ELR (cell line): ENCODE results near the gene GFRA1.

Experiments used
- DNase-seq: peaks from one replicate; pipeline ENCODE4 v3.0.0-alpha.2; 2015; ENCODE audit warnings: low read depth

GFRA1 gene

DNA sequence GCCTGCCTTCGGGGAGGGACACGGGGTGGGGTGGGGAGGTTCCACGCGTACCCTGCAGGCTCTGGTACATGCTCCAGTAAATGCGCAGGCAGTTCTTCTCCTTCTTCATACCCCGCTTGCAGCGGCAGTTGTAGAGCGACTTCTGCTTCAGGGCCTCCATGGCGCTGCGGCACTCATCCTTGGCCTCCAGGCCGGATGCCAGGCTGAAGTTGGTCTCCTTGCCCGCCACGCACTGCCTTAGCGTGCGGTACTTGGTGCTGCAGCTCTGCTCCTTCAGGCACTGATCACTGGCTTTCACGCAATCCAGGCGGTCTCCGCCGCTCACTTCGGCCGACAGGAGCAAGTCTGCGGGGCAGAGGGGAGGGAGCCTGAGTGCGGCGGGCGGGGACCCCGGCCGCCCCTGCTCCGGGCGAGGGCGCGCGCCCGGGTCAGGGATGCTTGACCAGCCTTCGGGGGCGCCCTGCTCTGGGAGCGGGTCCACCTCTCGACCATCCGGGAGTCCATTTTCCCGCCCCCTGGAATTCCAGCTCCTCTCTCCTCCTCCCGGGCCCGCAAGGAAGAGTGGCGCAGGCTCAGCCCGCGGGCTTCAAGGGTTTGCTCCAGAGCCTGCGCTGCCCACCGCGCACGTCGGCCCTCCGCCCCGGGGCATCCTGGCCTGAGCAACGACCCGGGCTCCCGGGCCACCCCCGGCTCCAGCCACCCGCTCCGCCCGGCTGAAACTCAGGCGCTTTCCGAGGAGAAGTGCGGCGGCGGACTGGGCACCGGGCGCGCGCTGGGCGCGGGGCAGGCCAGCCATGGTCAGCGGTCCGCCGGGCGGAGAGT is 2.0 kb downstream of the GFRA1 start:
- peak; percentile 1 for DNase-seq

DNA sequence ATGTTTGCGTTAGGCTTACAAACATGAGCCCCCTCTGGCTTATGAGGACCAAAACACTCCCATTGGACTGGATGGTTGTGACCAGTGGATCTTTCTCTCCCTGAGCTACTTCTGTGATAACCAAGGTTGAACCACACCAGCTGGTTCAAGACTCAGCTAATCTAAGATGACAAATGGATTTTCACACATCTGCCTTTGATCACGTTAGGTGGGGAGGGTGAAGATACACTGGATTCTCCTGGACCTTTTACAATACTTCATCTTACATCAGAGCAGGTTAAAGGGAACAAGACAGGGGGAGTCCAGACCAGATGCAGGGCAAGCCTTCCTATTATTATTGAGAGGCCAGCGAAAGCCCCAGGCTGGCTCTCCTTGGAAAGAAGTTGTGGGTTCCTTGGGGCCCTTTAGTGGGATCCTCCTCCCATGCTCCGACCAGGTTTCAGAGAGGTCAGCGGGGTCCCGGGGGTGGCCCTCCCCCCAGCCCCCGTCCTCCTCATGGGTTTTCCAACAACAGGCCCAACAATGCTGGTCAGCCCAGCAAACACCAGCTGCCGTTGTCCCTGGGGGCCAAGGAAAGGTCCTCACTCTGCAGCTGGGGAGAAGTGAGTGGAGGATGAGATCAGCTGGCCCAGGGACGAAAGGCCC is 2.8 kb downstream of the GFRA1 start:
- DNase-seq, result no peak

DNA sequence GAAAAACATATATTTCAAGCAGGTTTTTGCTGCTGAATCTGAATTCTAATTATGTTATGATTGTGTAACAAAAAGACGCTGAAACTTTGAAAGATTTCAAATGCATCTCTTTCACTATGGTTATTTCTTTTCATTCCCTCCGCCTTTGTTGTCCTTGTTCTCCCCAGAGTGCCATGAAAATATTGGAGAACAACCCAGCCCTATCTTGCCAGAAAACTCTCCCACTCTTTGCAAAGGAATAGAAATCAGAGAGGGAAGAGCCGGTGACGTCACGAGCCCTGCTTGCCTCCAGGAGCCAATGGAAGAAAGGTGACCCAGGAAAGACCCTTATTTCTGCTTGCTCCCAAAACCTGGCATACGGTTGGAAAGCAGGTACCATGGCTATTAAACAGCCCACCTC is 3.4 kb downstream of the GFRA1 start:
- DNase-seq, result no peak

DNA sequence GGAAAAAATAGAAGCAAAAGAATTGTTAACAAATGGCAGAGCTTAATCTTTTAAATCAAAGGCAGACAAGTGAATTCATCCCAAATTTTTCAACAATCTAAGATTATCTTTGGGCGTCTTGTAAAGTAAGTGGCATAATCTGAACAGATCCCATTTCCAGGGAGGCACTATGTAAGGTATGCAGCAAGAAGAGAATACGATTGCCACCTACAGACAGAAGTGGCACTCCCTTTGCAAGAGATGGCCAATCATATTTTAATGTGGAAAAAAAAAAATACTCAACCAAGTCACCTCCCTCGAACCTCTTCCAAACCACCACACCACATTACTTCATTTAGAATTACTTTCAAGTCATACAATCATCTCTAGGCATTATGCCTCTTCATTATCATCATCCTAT is 4.0 kb downstream of the GFRA1 start:
- DNase-seq, result peak; percentile 2

DNA sequence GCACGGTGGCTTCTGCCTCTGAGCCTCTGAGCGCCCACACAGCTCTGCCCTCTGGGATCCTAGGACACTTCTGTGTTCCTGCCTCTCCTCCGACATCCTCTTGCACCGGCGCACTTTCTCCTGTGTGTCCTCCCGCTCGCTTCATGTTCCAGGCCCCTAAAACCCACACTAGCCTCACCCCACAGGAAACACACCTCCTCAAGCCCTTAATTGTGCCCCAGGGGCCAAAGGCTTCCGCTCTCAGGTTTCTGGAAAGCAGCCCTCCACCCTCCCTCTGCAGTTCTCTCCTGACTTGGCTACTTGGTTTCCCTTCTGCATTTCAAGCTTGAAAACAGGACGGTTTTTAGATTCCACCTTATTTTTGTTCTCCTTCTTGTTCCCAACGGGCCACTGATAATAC is 7.3 kb downstream of the GFRA1 start:
- DNase-seq, result no peak

DNA sequence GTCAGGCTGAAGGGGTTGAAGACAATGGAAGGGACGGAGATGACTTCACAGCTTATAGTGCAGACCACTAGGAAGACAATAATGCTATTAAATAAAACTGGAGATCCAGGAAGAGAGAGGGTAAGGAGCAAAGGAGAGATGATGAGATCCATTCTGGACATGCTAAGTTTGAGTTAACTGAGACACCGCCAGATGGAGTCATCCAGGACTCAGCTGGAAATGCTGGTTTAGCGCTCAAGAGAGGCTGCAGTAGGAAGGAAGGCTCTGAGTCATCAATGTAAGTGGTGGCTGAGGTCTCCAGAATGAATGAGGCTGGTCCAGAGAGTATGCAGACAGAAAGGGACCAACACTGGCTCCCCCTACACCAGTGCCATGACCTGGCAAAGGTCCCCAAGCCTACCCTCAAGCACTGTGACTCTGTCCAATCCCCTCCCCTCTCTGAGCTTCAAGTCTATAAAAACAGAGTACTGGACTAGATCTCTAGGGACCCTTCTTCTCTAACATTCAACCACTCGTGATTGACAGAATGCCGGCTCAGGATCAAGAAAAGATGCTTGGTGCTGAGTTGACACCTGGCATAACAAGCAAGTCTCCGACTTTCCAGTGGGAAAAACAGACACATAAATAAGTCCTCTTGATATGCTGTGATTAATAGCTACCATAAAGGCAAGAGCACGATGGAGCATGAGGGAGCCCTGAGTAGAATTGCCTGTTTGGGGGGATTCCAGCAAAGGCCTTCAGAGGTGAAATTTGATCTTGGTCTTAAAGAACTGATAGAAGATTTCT is 8.9 kb downstream of the GFRA1 start:
- peak; percentile 21 for DNase-seq

DNA sequence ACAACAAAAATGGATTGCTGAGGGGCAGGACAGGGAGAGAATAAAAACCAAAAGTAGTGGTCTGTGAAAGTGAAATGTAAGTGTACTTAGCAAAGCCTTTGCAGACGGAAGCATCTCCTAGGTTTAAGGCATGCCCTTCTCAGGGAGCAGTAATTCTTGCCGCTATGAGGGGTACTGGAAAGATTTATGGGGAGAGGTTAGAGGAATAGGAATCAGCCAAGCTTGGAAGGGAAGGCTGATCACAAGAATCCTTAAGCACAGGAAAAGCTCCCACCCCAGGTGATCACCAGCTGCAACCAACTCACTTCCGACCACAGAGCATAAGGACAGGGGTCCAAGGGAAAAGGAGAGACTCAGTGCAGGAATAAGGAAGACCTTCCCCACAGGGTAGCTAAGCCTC is 10.3 kb downstream of the GFRA1 start:
- DNase-seq, result no peak

DNA sequence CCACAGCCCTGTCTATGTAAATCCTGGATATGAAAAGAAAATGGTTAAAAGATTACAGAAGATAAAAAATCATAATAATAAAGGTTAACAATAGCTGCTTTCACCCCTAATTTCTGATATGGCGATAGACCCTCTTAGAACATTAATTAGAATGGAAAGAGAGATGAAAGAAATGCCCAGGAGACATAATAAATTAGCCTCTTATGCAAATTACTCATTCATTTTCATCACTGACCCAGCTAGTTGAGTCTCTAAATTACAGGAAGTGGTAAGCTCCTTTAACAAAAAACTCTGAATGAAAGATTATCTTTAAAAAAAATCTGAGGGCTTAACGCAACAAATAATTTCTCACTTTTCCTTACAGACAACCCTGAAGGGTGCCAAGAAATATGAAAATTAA is 12.4 kb downstream of the GFRA1 start:
- no peak for DNase-seq

DNA sequence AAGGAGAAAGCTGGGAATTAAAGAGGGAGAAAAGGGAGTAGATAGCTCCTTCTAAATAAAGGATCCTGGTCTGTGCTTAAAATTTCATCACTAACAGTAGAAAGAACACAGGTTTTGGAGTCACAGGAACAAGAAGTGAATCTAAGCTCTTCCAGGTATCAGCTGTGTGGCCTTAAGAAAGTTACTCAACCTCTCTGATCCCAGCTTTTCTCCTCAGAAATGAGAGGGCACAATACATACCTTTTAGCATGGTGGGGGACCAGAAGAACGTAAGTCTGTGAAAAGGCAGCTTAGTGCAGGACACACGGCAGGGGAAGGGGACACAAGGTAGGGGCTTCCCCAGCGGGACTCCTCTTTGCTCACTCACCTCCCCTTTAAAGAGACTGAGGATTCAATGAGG is 13.4 kb downstream of the GFRA1 start:
- no peak for DNase-seq

DNA sequence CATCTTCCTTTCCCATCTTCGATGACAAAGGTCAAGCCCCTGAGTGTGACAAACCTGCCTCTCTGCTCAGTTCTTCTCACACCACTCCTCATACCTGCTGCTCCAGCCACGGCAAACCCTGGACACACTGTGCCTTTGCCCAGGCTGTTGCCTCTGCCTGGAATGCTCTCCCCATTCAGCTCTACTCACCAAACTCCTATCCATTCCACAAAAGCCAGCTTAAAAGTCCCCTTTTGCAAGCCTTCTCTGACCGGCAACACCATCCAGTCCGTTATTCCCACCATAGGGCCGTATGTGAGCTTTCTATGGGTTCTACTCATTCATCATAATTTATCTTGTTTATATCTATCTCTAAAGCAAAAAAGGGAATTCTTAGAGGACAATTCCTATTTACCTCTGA is 15.2 kb downstream of the GFRA1 start:
- DNase-seq, result no peak

DNA sequence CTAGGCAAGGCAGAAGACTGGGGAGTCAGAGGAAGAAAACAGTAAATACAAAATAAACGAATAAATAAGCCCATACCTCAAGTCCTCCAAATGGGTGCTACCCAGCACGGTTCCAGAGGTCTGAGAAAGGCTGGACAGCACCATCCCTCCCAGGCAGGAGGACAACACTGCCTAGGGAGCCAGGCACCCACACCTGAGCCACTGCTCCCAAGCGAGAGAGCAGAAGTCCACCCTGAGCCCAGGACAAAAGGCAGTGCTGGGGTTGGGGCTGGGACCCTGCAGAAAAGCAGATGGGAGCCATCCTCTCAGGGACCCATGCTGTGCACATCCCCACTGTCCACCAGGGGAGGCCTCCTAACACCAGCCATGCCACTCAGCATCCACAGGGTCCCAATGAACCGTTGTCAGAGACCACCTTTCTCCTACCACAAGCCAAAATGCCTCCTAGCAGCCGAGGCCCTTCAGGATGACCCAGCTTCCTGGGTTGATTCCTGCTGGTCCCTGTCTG is 16.2 kb downstream of the GFRA1 start:
- no peak for DNase-seq

DNA sequence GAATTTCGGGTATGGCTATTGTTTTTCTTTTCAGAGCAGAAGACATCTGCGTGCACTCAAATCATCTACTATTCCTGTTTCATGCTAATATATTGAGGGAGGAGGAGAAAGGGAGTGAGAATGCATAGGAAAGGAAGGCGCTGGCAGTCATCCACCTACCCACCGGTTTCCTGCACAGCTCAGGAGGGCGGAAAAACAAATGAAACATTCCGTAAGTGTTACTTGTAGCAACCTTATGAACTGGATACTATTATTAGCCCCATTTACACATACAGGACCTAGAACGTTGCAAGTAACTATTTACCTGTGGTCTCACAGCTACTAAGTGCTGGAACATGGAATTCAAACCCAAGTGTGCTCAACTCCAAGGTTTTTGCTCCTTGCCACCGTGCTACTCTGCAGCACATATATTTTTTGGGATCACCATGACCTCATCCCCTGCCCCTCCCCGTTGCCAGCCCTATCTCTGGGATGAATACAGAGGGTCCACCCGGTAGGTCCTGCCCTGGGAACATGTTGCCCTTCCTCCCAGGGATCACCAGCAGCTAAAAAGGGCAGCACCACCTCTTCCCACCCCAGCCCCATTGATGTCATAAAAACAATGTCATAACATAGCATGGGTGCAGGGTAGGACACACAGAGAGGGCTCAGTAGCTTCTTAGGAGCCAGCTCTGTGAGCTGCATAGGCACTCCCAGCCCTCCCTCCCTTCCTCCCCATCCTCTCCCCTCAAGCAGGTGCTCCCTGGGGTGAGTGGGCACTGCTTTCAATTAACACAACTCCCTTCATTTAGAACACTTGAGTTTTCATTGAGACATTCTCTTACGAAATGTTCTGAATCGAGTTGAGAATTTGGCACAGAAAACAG is 16.9 kb downstream of the GFRA1 start:
- no peak for DNase-seq

DNA sequence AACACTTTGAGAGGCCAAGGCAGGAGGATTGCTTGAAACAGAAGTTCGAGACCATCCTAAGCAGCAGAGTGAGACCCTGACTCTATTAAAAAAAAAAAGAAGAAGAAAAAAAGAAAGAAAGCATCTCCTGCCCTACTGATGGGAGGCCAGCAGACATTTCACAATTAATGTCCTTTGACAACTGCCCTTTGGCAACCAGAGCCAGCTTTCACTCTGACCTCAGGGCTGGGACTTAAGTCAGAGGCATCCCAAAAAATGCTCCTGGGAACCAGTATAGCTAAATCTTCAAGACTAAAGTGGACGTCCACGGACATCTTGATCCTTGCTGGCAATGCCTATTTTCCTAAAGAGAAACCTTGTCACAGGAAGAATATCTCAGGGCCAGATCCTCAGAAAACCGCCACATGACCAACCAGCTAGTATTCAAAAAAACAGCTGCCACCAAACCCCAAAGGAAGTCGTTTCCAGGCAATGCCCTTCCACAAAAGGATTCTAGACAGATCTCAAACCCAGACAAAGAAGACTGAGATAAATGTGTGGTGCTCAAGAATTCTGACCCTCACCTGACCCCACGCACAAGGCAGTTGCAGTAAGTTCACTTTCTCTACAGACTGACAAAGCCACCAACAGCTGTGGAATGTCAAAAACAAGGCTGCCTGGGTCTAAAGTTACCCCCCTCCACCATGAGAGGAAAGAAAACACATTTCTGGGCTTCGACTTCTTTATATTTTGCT is 18.4 kb downstream of the GFRA1 start:
- no peak for DNase-seq

DNA sequence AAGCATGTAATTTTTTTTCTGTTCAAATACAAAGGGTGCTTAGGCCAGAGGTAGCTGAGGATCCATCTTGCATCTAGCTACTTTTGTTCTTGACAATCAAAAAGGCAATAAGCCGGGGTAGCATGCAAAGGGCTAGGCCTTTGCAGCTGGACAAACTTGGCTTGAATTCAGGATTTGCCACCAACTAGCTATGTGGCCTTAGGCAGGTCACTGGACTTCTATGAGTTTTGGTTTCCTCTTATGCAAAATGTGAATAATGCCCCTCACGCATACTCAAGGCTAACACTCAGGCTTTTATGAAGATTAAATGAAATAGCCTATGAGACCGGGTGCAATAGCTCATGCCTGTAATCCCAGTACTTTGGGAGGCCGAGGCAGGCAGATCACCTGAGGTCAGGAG is 19.3 kb downstream of the GFRA1 start:
- no peak for DNase-seq

DNA sequence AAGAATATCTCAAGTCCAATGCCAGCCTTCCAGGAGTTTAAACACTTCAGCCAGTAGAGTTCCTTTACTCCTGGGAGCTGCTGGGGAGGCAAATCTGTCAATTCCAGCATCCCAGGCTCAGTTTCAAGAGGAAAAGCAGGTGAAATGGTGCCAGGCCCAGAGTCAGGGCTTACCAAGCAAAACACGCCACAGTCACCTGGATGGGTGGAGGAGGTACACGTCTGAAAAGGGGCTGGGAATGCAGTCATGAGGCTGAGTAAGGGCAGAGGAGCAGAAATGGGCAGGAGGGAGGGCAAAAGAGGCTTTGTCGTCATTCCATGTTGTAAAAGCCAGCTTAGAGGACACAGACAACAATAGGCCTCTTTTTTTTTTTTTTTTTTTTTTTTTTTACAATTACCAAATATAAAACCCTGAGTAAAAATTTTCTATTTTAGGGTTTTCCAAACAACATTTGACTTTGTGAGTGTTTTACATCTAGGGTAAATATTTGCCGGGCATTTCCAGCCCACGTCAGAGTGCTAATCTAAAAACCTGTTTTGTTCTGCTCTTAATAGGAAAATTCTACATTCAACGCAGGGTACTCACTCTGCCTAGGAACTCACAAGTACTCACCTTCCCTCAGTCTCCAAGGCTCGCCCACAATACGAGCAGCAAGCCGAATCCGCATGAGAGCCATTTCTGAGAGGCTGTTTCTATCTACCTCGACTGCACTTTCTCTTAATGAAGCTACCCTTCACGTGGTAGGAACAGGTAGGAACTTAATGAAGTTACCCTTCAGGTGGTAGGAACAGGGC is 21.2 kb downstream of the GFRA1 start:
- no peak for DNase-seq

DNA sequence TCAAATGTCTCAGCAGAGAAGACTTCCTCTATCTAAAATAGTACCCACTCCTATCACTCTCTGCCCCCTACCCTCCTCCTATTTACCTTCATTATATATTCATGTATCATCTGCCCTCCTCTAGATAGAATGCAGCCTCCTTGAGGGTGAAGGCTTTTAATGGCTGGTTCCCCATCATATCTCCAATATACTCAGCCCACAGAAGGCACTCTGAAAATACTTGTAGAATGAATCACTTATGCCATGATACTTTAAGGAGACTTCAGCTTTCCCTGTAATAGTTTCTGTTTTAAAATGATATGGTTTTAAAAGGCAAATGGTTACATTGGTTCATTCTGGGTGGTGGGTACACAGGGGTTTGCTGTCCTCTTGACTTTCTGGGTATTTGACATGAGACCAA is 25.3 kb downstream of the GFRA1 start:
- peak; percentile 12 for DNase-seq

DNA sequence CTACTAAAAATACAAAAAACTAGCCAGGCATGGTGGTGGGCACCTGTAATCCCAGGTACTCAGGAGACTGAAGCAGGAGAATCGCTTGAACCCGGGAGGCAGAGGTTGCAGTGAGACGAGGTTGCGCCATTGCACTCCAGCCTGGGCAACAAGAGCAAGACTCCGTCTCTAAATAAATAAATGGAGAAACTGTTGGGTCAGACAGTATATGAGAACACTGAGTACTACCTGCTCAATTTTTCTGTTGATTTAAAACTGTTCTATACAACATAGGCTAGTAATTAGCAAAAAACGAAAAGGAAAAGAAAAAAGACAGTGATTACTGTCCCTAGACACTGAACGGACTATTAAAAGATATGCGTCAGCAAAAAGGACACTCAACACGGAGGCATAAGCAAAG is 26.7 kb downstream of the GFRA1 start:
- DNase-seq, result no peak

DNA sequence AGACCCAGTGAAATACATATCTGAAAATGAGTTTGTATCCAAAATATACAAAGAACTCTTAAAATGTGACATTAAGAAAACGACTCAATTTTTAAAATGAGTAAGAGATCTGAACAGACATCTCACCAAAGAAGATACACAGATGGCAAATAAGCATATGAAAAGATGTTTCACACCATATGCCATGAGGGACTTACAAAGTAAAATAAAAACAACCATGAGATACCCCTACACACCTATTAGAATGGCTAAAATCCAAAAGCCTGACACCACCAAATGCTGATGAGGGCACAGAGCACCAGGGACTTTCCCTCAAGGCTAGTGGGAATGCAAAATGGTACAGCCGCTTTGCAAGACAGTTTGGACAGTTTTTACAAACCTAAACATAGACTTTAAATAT is 27.9 kb downstream of the GFRA1 start:
- no peak for DNase-seq

DNA sequence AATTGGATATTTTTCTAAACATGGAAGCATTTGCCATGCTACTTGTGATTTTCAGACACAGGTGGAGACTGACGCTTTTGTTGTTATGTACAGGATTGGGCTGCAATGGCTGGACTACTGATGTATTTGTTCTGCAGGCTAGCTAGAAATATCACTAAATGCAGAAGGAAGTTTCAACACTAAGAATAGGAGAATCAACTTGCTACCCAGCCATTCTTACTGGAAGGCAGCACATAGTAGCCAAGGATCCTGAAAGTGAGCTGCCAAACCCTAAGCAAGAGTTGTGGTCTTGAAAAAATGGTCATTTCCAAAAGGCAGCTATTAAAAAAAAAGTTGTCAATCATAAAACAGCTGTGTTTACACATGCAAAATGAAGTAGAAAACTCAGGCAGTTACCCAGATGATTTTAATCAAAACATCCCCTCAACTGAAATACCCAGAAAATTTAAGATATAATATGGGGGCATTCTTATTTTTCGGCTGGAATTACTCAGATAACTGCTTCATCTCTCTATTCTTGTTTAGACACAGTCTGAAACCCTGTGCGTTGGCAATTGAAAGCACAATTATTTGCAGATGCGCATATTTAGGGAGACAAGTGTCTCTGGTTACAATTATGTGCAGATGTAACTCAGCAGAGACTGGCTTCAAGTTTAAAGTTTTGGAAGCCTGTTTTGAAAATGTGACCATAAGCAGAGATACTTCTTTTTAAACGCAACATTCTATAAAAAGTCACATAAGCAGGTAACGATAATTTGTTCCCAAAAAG is 31.2 kb downstream of the GFRA1 start:
- DNase-seq, result no peak

DNA sequence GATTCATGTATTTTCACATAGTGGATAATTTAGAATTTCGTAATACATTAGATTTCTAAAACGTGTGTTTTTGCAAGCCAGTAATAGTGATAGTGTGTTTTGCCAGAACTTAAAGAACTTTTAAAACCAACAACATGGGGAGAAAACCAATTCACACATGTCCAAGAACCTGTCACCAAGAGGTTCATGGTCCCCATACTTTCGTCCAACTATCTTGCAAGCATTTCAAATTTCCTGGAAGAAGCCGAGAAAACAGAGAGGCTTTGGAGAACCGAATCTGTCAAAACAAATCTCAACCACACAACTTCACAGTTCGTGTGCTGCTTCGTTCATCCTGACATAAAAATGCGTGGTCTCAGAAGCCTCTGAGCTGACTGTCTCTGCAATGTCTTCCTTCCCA is 31.9 kb downstream of the GFRA1 start:
- DNase-seq, result no peak
